Neural cell (in vitro differentiated cells): ENCODE data around the gene HOXC9.

Experiments
- MXI1 ChIP-seq: fragments of 450-650 bp; conservative IDR thresholded peaks from 2 replicates; pipeline ENCODE4 v1.6.1; 2014; ENCODE audit warnings: antibody characterized with exemption, mild to moderate bottlenecking; ENCODE audit not compliant: poor library complexity, severe bottlenecking
- POLR2AphosphoS5 ChIP-seq: IDR thresholded peaks from 2 replicates; pipeline ENCODE4 v1.6.1; 2012
- TF ChIP-seq, protein P1 (sequence below): fragments of 450-650 bp; IDR thresholded peaks from 2 replicates; pipeline ENCODE4 v1.5.1; 2014; ENCODE audit warnings: antibody characterized with exemption, mild to moderate bottlenecking, moderate library complexity; ENCODE audit not compliant: poor library complexity, severe bottlenecking

DNA sequence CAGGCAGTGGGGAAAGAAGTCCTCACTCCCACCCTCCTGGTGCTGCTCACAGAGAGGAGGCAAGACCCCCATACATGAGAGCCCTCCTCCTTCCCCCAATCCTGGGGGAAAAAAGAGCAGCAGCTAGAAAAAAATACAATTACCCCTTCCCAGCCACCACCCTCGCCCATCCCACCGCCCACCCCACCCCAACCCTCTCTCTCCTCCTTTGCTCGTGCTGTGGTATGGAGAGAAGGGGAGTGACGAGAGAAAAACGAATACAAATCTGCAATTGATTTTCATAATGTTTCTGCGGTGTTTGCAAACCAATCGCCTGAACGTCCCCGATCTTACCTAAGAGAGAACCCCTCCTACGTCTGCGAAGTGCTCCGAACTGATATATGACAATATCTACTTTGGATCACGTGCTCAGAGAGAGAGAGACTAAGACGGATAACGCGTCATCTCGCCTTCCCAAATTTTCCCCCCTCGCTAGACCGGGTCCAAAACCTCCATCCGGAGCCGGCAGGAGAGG lies 27.2 kb upstream of the HOXC9 start, which contains the start of gene HOXC11:
- TF ChIP-seq MXI1, result no peak
- TF ChIP-seq, protein P1, sequence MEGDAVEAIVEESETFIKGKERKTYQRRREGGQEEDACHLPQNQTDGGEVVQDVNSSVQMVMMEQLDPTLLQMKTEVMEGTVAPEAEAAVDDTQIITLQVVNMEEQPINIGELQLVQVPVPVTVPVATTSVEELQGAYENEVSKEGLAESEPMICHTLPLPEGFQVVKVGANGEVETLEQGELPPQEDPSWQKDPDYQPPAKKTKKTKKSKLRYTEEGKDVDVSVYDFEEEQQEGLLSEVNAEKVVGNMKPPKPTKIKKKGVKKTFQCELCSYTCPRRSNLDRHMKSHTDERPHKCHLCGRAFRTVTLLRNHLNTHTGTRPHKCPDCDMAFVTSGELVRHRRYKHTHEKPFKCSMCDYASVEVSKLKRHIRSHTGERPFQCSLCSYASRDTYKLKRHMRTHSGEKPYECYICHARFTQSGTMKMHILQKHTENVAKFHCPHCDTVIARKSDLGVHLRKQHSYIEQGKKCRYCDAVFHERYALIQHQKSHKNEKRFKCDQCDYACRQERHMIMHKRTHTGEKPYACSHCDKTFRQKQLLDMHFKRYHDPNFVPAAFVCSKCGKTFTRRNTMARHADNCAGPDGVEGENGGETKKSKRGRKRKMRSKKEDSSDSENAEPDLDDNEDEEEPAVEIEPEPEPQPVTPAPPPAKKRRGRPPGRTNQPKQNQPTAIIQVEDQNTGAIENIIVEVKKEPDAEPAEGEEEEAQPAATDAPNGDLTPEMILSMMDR, result no peak
- TF ChIP-seq POLR2AphosphoS5, result no peak
